H1 (cell line): ENCODE measurements around the gene CDC5L. TPM values are rescaled to one million over a fixed set of nuclear protein-coding genes. Genes with fewer than 3 reads are reported as not detected.

Experiments
- GABPA ChIP-seq: IDR thresholded peaks from 2 replicates; pipeline ENCODE4 v1.6.1; 2011; ENCODE audit warnings: mild to moderate bottlenecking, low read length, moderate library complexity, borderline replicate concordance; ENCODE audit not compliant: insufficient read depth
- polyA plus RNA-seq, 7 experiments: library from polyadenylated mRNA; depleted of rRNA in 3 of 7; stranded (reverse) in 5 of 7; unstranded in 2 of 7; fragments of >200 nt in 5 of 7; fragments of 200-250 nt in 2 of 7; gene quantifications; 1 replicate in 5 of 7; 2 replicates in 1 of 7; 4 replicates in 1 of 7; pipeline versions ENCODE4 v1.2.1 to v1.2.3, GENCODE V29; 2011 to 2013; ENCODE audit warnings: missing spikeins in 2 of 7, mixed read lengths in 2 of 7
- total RNA-seq: library from RNA; stranded (reverse); fragmentation: NEBNext Ultra II Directional; extraction: Animal tissue kit (Norgen Biotek cat#: 25700); gene quantifications from 2 replicates; pipeline ENCODE4 v1.2.1, GENCODE V29; 2021

CDC5L gene
- total and polyA plus RNA-seq, 2 of the 8 experiments (the other 6 are each of a cell fraction or from before 2014, with no cell fraction given), result 8.4 to 32.8 TPM

DNA sequence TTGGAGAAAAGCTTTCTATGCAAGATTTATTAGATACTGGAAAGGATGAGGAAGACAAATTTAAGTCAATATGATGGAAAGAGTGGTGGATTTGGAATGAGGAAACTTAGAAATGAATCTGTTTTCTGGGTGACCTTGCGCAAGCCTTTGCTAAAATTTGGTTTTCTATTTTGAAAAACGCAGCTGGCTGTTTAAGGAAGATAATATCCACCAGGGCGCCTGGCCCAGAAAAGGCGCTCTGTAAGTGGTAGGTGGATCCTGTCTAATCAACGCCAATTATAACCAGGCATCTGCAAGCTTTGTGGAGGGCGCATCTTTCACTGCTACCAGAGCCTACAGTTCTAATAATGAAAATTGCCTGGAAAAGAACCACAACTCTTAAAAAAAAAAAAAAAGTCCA lies 45.5 kb upstream of the CDC5L start (continued):
- no peak for TF ChIP-seq GABPA
